GM12892 (cell line): ENCODE results near the gene SPRY1.
A peak's percentile ranks its signal among the peaks of the same experiment; 100 is the strongest.

Source experiments
- DNase-seq: peaks from one replicate; pipeline ENCODE4 v3.0.0; 2011; ENCODE audit not compliant: insufficient read length
- FAIRE-seq: peaks from 2 replicates; lab custom pipeline; 2011; peaks lifted over from hg19 to GRCh38; lab: Jason Lieb, UNC
- POLR2A ChIP-seq: IDR thresholded peaks from 2 replicates; pipeline ENCODE4 v1.6.1; 2011; ENCODE audit warnings: low read depth, low read length, control low read depth
- POLR2AphosphoS5 ChIP-seq: IDR thresholded peaks from 2 replicates; pipeline ENCODE4 v1.6.1; 2011; ENCODE audit warnings: low read depth, low read length, control low read depth
- TAF1 ChIP-seq: IDR thresholded peaks from 2 replicates; pipeline ENCODE4 v1.6.1; 2011; ENCODE audit warnings: low read depth, mild to moderate bottlenecking, control low read depth, low read length, borderline replicate concordance

SPRY1 gene

GRCh38 chr4:123359449-123360315 is 36.9 kb upstream of the SPRY1 start:
- TF ChIP-seq TAF1 (no peak), POLR2A (no peak), POLR2AphosphoS5 (no peak)
- FAIRE-seq = no peak
- no peak for DNase-seq

GRCh38 chr4:123361195-123361861 is 35.3 kb upstream of the SPRY1 start:
- no peak for DNase-seq
- TF ChIP-seq POLR2A (no peak), TAF1 (no peak), POLR2AphosphoS5 (no peak)

GRCh38 chr4:123362103-123362502 is 34.5 kb upstream of the SPRY1 start:
- no peak for FAIRE-seq
- DNase-seq = no peak
- TF ChIP-seq TAF1 (no peak), POLR2AphosphoS5 (no peak), POLR2A (no peak)

More at GRCh38 chr4:123361195-123361861, 35.3 kb upstream of the SPRY1 start:
- FAIRE-seq = no peak

DNA sequence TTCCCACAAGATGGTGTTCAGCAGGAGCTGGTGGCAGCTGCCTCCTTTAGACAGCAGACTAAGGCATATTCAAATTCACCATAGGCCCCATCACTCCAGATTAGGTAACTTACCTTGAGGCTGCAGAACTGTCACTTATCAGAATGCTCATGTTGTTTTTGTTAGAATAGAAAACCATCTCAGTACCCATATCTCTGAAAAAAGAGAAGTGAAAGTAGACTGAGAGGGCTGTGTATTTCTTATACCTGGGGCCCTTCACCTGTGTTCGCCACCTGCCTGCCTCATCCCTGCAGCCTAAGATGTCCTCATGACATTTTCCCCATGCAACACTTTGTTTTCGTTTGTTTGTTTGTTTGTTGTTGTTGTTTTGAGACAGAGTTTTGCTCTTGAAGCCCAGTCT is 32.9 kb upstream of the SPRY1 start:
- TF ChIP-seq POLR2AphosphoS5 (no peak), TAF1 (no peak), POLR2A (no peak)
- FAIRE-seq = peak; percentile 27
- DNase-seq = no peak

- FAIRE-seq = no peak
- DNase-seq = no peak
- TF ChIP-seq POLR2A = no peak
- TF ChIP-seq TAF1 = no peak
- no peak for TF ChIP-seq POLR2AphosphoS5
These were observed 31.7 kb upstream of the SPRY1 start for GRCh38 chr4:123364906-123365305.

DNA sequence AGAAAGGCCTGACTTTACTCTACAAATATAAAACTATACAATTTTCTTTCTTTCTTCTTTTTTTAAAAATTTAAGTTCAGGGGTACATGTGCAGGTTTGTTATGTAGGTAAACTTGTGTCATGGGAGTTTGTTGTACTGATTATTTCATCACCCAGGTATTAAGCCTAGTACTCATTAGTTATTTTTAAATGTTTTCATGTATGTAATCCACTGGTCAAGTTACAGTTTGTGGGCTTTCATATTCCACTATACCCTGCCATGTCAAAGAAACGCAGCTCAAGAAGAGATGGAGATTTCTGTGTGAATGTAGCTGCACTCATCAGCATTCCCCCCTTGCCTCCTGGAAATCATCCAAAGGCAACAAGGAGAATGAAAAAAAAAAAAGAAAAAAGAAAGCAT is 31.2 kb upstream of the SPRY1 start:
- FAIRE-seq (no peak), DNase-seq (no peak)
- TF ChIP-seq POLR2A = no peak
- TF ChIP-seq TAF1 = no peak

- no peak for DNase-seq
- TF ChIP-seq POLR2A = no peak
- TF ChIP-seq TAF1 = no peak
- TF ChIP-seq POLR2AphosphoS5 = no peak
- no peak for FAIRE-seq
These were observed 30.3 kb upstream of the SPRY1 start for GRCh38 chr4:123366144-123366748.

DNA sequence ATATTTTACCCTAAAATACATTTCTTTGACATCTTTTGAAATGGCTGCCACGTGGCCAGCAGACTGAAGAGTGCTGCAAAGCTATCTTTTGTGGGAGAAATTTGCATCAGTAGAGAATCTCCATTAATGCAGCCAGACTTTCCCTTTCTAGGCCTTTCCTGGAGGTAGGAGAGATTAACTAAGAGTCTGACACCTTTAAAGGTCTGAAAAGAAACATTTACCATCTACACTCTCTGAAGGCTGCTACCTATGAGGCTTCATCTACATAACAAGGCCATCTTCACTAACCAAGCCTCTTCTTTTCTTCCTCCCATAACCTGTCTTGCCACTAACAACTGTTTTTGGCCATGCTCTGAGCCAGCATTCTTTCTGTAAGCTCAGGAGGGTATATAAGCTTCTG is 17.8 kb upstream of the SPRY1 start:
- no peak for TF ChIP-seq POLR2A
- TF ChIP-seq POLR2AphosphoS5 = no peak
- TF ChIP-seq TAF1 = no peak
- FAIRE-seq = no peak
- no peak for DNase-seq

DNA sequence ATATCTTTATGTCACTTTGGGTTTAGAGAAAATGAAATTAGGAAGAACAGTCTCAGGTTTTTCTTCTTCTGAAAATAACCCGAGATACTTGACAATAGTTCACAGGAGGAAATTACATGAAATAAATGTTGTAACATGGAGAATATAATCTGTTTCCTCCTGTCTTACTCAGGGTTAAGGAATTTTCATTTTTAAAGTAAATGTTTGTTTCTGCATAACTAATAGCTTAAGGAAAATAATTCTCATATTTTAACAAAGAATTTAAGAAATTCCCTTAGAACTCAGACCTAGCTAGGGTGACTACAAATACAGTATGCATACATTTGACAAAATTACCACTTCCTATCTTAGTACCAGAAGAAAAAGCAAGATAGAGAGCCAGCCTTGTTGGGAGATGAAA is 17.2 kb upstream of the SPRY1 start:
- no peak for FAIRE-seq
- TF ChIP-seq POLR2A (no peak), TAF1 (no peak), POLR2AphosphoS5 (no peak)
- DNase-seq = no peak

- peak; percentile 21 for FAIRE-seq
- TF ChIP-seq TAF1 = no peak
- TF ChIP-seq POLR2A = no peak
- TF ChIP-seq POLR2AphosphoS5 = no peak
These were observed 15.6 kb upstream of the SPRY1 start for GRCh38 chr4:123380728-123381716.

GRCh38 chr4:123381996-123382395 is 14.6 kb upstream of the SPRY1 start:
- TF ChIP-seq POLR2A = no peak
- TF ChIP-seq POLR2AphosphoS5 = no peak
- no peak for TF ChIP-seq TAF1
- DNase-seq = no peak
- FAIRE-seq = no peak

More at GRCh38 chr4:123380728-123381716, 15.6 kb upstream of the SPRY1 start:
- DNase-seq = no peak

GRCh38 chr4:123383566-123383965 is 13.0 kb upstream of the SPRY1 start:
- DNase-seq (no peak), FAIRE-seq (no peak)
- TF ChIP-seq TAF1 (no peak), POLR2AphosphoS5 (no peak), POLR2A (no peak)
